ENCODE measurements around the gene INPP5F.

- TF ChIP-seq POLR2A (IDR thresholded peaks at IDR 0.05; ENCODE audit: low read length) (no peak), GATA1 (IDR thresholded peaks at IDR 0.05; ENCODE audit: low read depth, low read length) (no peak)
These were observed 127.0 kb downstream of the INPP5F start for GRCh38 chr10:119852822-119853221.
